K562 (cell line): ENCODE measurements around the gene XPA. TPM values are rescaled to one million over a fixed set of nuclear protein-coding genes. Genes with fewer than 3 reads are reported as not detected.

Experiments
- CAMTA2 ChIP-seq: fragments of 250-450 bp; sonication (Bioruptor Pico); conservative IDR thresholded peaks from 2 replicates; pipeline ENCODE4 v1.5.1; 2022
- E2F3 ChIP-seq: fragments of 250-450 bp; sonication (Bioruptor Pico); IDR thresholded peaks from 2 replicates; pipeline ENCODE4 v1.4.0; 2020; ENCODE audit warnings: mild to moderate bottlenecking
- GATAD2B ChIP-seq: fragments of 450-650 bp; IDR thresholded peaks from 2 replicates; pipeline ENCODE4 v1.6.1; 2017; ENCODE audit warnings: mild to moderate bottlenecking, borderline replicate concordance
- MEF2D ChIP-seq: conservative IDR thresholded peaks from 2 replicates; pipeline ENCODE4 v1.6.1; 2016; ENCODE audit warnings: low read depth, missing genetic modification characterization, missing compliant biosample characterization
- NFE2L1 ChIP-seq: fragments of 450-650 bp; IDR thresholded peaks from 2 replicates; pipeline ENCODE4 v1.6.1; 2016; ENCODE audit warnings: missing genetic modification characterization, low read depth, mild to moderate bottlenecking, missing compliant biosample characterization, moderate library complexity, borderline replicate concordance
- PHF8 ChIP-seq: fragments of 200-600 bp; sonication (generic); IDR thresholded peaks from 2 replicates; pipeline ENCODE4 v1.6.1; 2012; ENCODE audit warnings: mixed run types, mild to moderate bottlenecking, inconsistent platforms, low read length, moderate library complexity, borderline replicate concordance
- RFX7 ChIP-seq: fragments of 250-450 bp; sonication (Bioruptor Pico); IDR thresholded peaks from 2 replicates; pipeline ENCODE4 v1.5.1; 2021; ENCODE audit warnings: mild to moderate bottlenecking
- SMC3 ChIP-seq: conservative IDR thresholded peaks from 2 replicates; pipeline ENCODE4 v1.6.1; 2011; ENCODE audit warnings: low read depth, low read length, improper control_type of control experiment; ENCODE audit not compliant: insufficient read depth
- SRSF1 ChIP-seq: fragments of 200-400 bp; formaldehyde crosslinking; IDR thresholded peaks from 2 replicates; pipeline ENCODE4 v1.6.1; 2017; ENCODE audit warnings: mild to moderate bottlenecking, low read depth, low read length, moderate library complexity
- TARDBP ChIP-seq: fragments of 450-650 bp; IDR thresholded peaks from 2 replicates; pipeline ENCODE4 v1.6.1; 2016
- ZNF121 ChIP-seq: sonication (generic); formaldehyde crosslinking; conservative IDR thresholded peaks from 2 replicates; pipeline ENCODE4 v1.8.0; 2022; ENCODE audit warnings: missing genetic modification reagents
- ZNF165 ChIP-seq: fragments of 250-450 bp; sonication (Bioruptor Pico); IDR thresholded peaks from 2 replicates; pipeline ENCODE4 v1.4.0; 2020; ENCODE audit warnings: borderline replicate concordance
- ZNF197 ChIP-seq: fragments of 200-800 bp; sonication (Bioruptor generic); IDR thresholded peaks from 2 replicates; pipeline ENCODE4 v1.6.1; 2016; ENCODE audit warnings: low read depth, missing genetic modification characterization, missing compliant biosample characterization
- ZNF253 ChIP-seq: fragments of 250-450 bp; sonication (Bioruptor Pico); conservative IDR thresholded peaks from 2 replicates; pipeline ENCODE4 v1.6.1; 2021; ENCODE audit warnings: mild to moderate bottlenecking
- ZZZ3 ChIP-seq: fragments of 450-650 bp; IDR thresholded peaks from 2 replicates; pipeline ENCODE4 v1.6.1; 2016; ENCODE audit warnings: antibody characterized with exemption, mild to moderate bottlenecking, moderate library complexity
- polyA plus RNA-seq, 8 experiments: library from polyadenylated mRNA; depleted of rRNA in 4 of 8; stranded (reverse) in 5 of 8; unstranded in 3 of 8; fragments of >200 nt; fragmentation: Nextera tagmentation in 2 of 8; fragmentation: Illumina TruSeq in 1 of 8; extraction: Ambion mirVana in 2 of 8; extraction: Trizol in 1 of 8; gene quantifications; 2 replicates each; pipeline versions ENCODE4 v1.2.1 to v1.2.3, GENCODE V29; 2011 to 2014; ENCODE audit warnings: inconsistent platforms in 1 of 8, missing spikeins in 1 of 8
- total RNA-seq, 7 experiments: library from RNA; depleted of rRNA in 6 of 7; stranded (reverse); fragments of >200 nt in 6 of 7; fragmentation: Illumina TruSeq in 2 of 7; extraction: Trizol in 2 of 7; gene quantifications; 2 replicates each; pipeline versions ENCODE4 v1.2.1 to v1.2.3, GENCODE V29; 2011 to 2021; ENCODE audit warnings: low replicate concordance in 1 of 7
- TF ChIP-seq, protein P1 (sequence below): fragments of 450-650 bp; formaldehyde crosslinking; IDR thresholded peaks from 2 replicates; pipeline ENCODE4 v1.4.0; 2022; ENCODE audit warnings: missing genetic modification characterization
- TF ChIP-seq, protein P2 (sequence below), 2 experiments: fragments of 450-650 bp; conservative IDR thresholded peaks; 2 replicates each; pipeline ENCODE4 v1.6.1; 2017; ENCODE audit warnings: mild to moderate bottlenecking in 2 of 2, moderate library complexity in 2 of 2
- TF ChIP-seq, protein P3 (sequence below): sonication (generic); IDR thresholded peaks from 2 replicates; pipeline ENCODE4 v1.6.1; 2016
- TF ChIP-seq, protein P4 (sequence below): fragments of 200-800 bp; sonication (Bioruptor generic); IDR thresholded peaks from 2 replicates; pipeline ENCODE4 v1.6.1; 2016; ENCODE audit warnings: missing genetic modification characterization, missing compliant biosample characterization

XPA gene
- total and polyA plus RNA-seq, 9 of the 15 experiments (the other 6 are each of a cell fraction or from before 2014, with no cell fraction given) = 5.1 to 18.2 (median 14.1) TPM

DNA sequence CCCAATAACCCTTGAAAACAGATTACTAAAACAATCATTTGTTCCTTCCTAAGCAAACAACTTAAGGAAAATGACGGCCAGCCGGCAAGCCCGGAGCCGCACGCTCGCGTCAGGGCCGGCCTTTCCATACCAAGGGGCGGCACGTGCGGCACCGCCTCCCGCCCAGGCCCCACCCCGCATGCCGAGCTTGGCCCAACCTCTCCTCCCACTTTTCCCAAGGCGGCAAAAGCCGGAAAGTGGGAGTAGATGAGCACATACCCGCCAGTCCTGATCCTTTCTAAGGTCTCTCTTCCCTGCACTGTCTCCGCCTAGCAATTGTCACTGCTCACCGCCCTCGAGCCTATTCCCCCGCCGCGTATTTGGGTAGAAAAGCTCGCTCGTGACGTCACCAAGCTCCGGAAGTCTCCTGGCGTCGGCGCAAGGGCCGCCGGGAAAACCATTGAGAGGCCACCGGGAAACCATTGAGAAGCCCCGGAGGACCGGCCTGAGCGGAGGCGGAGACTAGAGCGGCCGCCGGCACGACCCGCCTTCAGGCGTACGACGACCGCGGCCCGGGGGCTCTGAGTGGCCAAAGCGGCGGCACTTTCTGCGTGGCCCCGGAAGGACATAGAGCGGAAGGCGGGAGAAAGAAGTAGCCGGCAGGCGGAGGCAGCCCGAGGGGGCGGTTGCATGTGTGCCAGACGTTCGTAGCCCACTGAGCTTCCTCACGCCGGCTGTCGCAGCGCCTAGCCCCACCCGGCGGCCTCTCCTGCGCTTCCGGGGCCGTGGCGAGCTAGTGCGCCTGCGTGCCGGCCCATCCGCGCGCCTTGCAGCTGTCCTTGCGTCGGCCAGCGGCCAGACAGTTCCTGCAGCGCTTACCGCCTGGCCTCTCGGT, 63.9 kb downstream of the XPA start, which contains the start of the genes NCBP1 and TSTD2 (continued):
- TF ChIP-seq, protein P1, sequence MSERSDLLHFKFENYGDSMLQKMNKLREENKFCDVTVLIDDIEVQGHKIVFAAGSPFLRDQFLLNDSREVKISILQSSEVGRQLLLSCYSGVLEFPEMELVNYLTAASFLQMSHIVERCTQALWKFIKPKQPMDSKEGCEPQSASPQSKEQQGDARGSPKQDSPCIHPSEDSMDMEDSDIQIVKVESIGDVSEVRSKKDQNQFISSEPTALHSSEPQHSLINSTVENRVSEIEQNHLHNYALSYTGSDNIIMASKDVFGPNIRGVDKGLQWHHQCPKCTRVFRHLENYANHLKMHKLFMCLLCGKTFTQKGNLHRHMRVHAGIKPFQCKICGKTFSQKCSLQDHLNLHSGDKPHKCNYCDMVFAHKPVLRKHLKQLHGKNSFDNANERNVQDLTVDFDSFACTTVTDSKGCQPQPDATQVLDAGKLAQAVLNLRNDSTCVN (CRISPR knock-in tag) = 0 out of 2 replicates have a peak, but pooled peaks have one; percentile 60
- TF ChIP-seq PHF8 (peak; percentile 80), ZZZ3 (no peak), E2F3 (CRISPR knock-in tag) (peak; percentile 38; the same call in 1 of the 2 replicates), TARDBP (no peak), ZNF197 (CRISPR knock-in tag) (peak; percentile 78; the same call in 1 of the 2 replicates), ZNF121 (CRISPR knock-in tag) (peak; percentile 39; the same call in 1 of the 2 replicates), NFE2L1 (no peak), ZNF165 (CRISPR knock-in tag) (no peak), CAMTA2 (no peak), ZNF253 (no peak), MEF2D (tag) (peak; percentile 36), GATAD2B (no peak), SMC3 (no peak), RFX7 (no peak), SRSF1 (no peak)
- TF ChIP-seq, protein P2, sequence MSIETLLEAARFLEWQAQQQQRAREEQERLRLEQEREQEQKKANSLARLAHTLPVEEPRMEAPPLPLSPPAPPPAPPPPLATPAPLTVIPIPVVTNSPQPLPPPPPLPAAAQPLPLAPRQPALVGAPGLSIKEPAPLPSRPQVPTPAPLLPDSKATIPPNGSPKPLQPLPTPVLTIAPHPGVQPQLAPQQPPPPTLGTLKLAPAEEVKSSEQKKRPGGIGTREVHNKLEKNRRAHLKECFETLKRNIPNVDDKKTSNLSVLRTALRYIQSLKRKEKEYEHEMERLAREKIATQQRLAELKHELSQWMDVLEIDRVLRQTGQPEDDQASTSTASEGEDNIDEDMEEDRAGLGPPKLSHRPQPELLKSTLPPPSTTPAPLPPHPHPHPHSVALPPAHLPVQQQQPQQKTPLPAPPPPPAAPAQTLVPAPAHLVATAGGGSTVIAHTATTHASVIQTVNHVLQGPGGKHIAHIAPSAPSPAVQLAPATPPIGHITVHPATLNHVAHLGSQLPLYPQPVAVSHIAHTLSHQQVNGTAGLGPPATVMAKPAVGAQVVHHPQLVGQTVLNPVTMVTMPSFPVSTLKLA (conservative IDR thresholded peaks at IDR 0.05) = peak; percentile 98
- TF ChIP-seq, protein P3, sequence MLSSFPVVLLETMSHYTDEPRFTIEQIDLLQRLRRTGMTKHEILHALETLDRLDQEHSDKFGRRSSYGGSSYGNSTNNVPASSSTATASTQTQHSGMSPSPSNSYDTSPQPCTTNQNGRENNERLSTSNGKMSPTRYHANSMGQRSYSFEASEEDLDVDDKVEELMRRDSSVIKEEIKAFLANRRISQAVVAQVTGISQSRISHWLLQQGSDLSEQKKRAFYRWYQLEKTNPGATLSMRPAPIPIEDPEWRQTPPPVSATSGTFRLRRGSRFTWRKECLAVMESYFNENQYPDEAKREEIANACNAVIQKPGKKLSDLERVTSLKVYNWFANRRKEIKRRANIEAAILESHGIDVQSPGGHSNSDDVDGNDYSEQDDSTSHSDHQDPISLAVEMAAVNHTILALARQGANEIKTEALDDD = no peak
- TF ChIP-seq, protein P4, sequence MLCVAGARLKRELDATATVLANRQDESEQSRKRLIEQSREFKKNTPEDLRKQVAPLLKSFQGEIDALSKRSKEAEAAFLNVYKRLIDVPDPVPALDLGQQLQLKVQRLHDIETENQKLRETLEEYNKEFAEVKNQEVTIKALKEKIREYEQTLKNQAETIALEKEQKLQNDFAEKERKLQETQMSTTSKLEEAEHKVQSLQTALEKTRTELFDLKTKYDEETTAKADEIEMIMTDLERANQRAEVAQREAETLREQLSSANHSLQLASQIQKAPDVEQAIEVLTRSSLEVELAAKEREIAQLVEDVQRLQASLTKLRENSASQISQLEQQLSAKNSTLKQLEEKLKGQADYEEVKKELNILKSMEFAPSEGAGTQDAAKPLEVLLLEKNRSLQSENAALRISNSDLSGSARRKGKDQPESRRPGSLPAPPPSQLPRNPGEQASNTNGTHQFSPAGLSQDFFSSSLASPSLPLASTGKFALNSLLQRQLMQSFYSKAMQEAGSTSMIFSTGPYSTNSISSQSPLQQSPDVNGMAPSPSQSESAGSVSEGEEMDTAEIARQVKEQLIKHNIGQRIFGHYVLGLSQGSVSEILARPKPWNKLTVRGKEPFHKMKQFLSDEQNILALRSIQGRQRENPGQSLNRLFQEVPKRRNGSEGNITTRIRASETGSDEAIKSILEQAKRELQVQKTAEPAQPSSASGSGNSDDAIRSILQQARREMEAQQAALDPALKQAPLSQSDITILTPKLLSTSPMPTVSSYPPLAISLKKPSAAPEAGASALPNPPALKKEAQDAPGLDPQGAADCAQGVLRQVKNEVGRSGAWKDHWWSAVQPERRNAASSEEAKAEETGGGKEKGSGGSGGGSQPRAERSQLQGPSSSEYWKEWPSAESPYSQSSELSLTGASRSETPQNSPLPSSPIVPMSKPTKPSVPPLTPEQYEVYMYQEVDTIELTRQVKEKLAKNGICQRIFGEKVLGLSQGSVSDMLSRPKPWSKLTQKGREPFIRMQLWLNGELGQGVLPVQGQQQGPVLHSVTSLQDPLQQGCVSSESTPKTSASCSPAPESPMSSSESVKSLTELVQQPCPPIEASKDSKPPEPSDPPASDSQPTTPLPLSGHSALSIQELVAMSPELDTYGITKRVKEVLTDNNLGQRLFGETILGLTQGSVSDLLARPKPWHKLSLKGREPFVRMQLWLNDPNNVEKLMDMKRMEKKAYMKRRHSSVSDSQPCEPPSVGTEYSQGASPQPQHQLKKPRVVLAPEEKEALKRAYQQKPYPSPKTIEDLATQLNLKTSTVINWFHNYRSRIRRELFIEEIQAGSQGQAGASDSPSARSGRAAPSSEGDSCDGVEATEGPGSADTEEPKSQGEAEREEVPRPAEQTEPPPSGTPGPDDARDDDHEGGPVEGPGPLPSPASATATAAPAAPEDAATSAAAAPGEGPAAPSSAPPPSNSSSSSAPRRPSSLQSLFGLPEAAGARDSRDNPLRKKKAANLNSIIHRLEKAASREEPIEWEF = no peak
